ENCODE data around the gene BCAS3.

- TF ChIP-seq POLR2A (IDR thresholded peaks at IDR 0.05; ENCODE audit: borderline replicate concordance, extremely low read depth, insufficient read depth, insufficient read length): no peak
- TF ChIP-seq CTCF (IDR thresholded peaks at IDR 0.05 in 2 of 3, conservative IDR thresholded peaks at IDR 0.05 in 1 of 3; ENCODE audit: borderline replicate concordance in 1 of 3, insufficient read depth in 1 of 3, low read depth in 2 of 3, low read length in 2 of 3): no peak
- TF ChIP-seq CEBPB (IDR thresholded peaks at IDR 0.05; ENCODE audit: low read depth): no peak
- no peak for TF ChIP-seq ZNF274 (IDR thresholded peaks at IDR 0.05; ENCODE audit: low read depth, low read length)
- no peak for TF ChIP-seq EZH2 (IDR thresholded peaks at IDR 0.05)
- TF ChIP-seq, protein P1, sequence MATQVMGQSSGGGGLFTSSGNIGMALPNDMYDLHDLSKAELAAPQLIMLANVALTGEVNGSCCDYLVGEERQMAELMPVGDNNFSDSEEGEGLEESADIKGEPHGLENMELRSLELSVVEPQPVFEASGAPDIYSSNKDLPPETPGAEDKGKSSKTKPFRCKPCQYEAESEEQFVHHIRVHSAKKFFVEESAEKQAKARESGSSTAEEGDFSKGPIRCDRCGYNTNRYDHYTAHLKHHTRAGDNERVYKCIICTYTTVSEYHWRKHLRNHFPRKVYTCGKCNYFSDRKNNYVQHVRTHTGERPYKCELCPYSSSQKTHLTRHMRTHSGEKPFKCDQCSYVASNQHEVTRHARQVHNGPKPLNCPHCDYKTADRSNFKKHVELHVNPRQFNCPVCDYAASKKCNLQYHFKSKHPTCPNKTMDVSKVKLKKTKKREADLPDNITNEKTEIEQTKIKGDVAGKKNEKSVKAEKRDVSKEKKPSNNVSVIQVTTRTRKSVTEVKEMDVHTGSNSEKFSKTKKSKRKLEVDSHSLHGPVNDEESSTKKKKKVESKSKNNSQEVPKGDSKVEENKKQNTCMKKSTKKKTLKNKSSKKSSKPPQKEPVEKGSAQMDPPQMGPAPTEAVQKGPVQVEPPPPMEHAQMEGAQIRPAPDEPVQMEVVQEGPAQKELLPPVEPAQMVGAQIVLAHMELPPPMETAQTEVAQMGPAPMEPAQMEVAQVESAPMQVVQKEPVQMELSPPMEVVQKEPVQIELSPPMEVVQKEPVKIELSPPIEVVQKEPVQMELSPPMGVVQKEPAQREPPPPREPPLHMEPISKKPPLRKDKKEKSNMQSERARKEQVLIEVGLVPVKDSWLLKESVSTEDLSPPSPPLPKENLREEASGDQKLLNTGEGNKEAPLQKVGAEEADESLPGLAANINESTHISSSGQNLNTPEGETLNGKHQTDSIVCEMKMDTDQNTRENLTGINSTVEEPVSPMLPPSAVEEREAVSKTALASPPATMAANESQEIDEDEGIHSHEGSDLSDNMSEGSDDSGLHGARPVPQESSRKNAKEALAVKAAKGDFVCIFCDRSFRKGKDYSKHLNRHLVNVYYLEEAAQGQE (IDR thresholded peaks at IDR 0.05; ENCODE audit: low read depth): no peak
- no peak for TF ChIP-seq EZH2phosphoT487 (IDR thresholded peaks at IDR 0.05; ENCODE audit: borderline replicate concordance)
- no peak for TF ChIP-seq POLR2AphosphoS5 (IDR thresholded peaks at IDR 0.05; ENCODE audit: low read depth, low read length)
- no peak for TF ChIP-seq FOSL1 (IDR thresholded peaks at IDR 0.05; ENCODE audit: low read depth)
- no peak for TF ChIP-seq JUND (IDR thresholded peaks at IDR 0.05)
These were observed 575.7 kb downstream of the BCAS3 start for GRCh38 chr17:61253362-61253761.

All from HCT116 (cell line).